ENCODE results near the gene SAA4.

DNA sequence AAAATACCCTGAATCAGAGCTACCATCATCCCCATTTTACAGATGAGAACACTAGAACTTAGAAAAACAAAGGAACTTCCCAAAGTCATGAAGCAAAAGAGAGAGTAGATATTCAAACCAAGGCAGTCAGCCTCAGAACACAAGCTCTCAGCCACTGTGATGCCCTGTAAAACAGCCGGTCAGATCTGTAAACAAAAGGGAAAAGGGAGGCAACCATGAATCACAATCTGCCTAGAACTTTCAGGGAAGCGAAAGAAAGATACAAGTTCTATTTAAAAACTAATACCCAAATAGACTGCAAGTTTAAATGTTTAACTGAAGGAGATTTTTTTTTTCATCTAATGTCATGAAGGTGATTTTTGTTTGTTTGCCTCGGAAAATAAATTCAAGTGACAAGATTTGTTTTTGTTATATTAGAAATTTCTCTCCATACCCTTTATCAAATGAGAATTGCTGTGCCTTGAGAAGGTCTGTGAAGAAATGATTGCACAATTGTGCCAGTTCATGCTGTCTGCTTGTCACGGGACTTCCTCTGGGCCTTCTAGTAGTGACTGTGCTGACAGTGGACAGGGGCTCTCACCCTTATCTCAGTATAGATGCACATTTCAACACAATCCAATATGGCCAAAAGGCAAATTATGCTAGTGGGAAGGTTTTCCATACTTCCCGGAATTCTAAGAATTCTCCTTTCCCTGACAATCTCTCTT, 41.1 kb upstream of the SAA4 start:
- TF ChIP-seq, protein P1, sequence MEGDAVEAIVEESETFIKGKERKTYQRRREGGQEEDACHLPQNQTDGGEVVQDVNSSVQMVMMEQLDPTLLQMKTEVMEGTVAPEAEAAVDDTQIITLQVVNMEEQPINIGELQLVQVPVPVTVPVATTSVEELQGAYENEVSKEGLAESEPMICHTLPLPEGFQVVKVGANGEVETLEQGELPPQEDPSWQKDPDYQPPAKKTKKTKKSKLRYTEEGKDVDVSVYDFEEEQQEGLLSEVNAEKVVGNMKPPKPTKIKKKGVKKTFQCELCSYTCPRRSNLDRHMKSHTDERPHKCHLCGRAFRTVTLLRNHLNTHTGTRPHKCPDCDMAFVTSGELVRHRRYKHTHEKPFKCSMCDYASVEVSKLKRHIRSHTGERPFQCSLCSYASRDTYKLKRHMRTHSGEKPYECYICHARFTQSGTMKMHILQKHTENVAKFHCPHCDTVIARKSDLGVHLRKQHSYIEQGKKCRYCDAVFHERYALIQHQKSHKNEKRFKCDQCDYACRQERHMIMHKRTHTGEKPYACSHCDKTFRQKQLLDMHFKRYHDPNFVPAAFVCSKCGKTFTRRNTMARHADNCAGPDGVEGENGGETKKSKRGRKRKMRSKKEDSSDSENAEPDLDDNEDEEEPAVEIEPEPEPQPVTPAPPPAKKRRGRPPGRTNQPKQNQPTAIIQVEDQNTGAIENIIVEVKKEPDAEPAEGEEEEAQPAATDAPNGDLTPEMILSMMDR (conservative IDR thresholded peaks at IDR 0.05 in 1 of 2, IDR thresholded peaks at IDR 0.05 in 1 of 2; ENCODE audit: extremely low read depth in 1 of 2, insufficient read depth in 1 of 2, low read depth in 1 of 2, low read length in 2 of 2) = no peak
- no peak for TF ChIP-seq EZH2 (IDR thresholded peaks at IDR 0.05; ENCODE audit: borderline replicate concordance, low read length)

Data from mammary epithelial cell (primary cell).